Right atrium auricular region (tissue), 2 donors: ENCODE measurements around the gene AICDA. TPM values are rescaled to one million over a fixed set of nuclear protein-coding genes. Genes with fewer than 3 reads are reported as not detected.
"Not testable (repeated sequence)": the region's sequence is repeated elsewhere in the genome, so short reads cannot be mapped to it uniquely, and the experiment has no call there.

Source experiments
- DNase-seq: peaks from one replicate; pipeline ENCODE4 v3.0.0-alpha.2; 2019; ENCODE audit warnings: low spot score
- H3K27ac ChIP-seq, 2 donors: fragments of 200-600 bp; sonication (generic); 1 replicate in 1 of 2; 2 replicates in 1 of 2; pipeline ENCODE4 v1.5.1; 2016 to 2019
- H3K27me3 ChIP-seq, 2 donors: fragments of 200-600 bp; sonication (generic); one replicate each; pipeline versions ENCODE4 v1.5.1 to v1.6.0; 2017 to 2019
- H3K36me3 ChIP-seq: fragments of 200-600 bp; sonication (generic); one replicate; pipeline ENCODE4 v1.5.1; 2016
- H3K4me1 ChIP-seq, 2 donors: fragments of 200-600 bp; sonication (generic); one replicate each; pipeline versions ENCODE4 v1.5.1 to v1.6.0; 2017 to 2019
- H3K4me3 ChIP-seq, 2 donors: fragments of 200-600 bp; sonication (generic); 1 replicate in 1 of 2; 2 replicates in 1 of 2; pipeline ENCODE4 v1.5.1; 2017 to 2019; ENCODE audit warnings: mild to moderate bottlenecking in 1 of 2, moderate library complexity in 1 of 2
- H3K9me3 ChIP-seq, 2 donors: fragments of 200-600 bp; sonication (generic); one replicate each; pipeline ENCODE4 v1.5.1; 2019
- CTCF ChIP-seq, 2 donors: fragments of 200-600 bp; sonication (generic); IDR thresholded peaks; one replicate each; pipeline ENCODE4 v1.5.1; 2019; ENCODE audit warnings: antibody characterized with exemption in 2 of 2
- total RNA-seq, 2 donors: library from RNA; depleted of rRNA; stranded (reverse); fragments of >200 nt; gene quantifications; one replicate each; pipeline ENCODE4 v1.1.0, GENCODE V29; 2016

Gene AICDA
- total RNA-seq, 2 donors from 2014 or later, result 0.12 TPM; not detected in 1

GRCh38 chr12:8628731-8629130 lies 16.1 kb upstream of the AICDA start:
- Histone ChIP-seq H3K4me1 (peaks cover 0 to 5% of the 10 kb centered on the region in 2 donors), H3K27ac (no peak overlapping the region), H3K9me3 (no peaks in the 10 kb centered on the region), H3K4me3 (no peak overlapping the region), H3K36me3 (no peaks in the 10 kb centered on the region), H3K27me3 (no peaks in the 10 kb centered on the region)
- DNase-seq, result no peak
- TF ChIP-seq CTCF (IDR thresholded peaks at IDR 0.05), result no peak

- not testable (repeated sequence) for H3K4me3 ChIP-seq, H3K27me3 ChIP-seq, DNase-seq, H3K36me3 ChIP-seq, H3K27ac ChIP-seq, H3K4me1 ChIP-seq, H3K9me3 ChIP-seq
These were observed 12.1 kb upstream of the AICDA start for GRCh38 chr12:8624750-8625149.

GRCh38 chr12:8622646-8623045 lies 10.0 kb upstream of the AICDA start:
- Histone ChIP-seq H3K4me3 (no peak overlapping the region), H3K36me3 (no peaks in the 10 kb centered on the region), H3K9me3 (peaks cover 0 to 5% of the 10 kb centered on the region in 2 donors), H3K27ac (no peak overlapping the region), H3K4me1 (no peaks in the 10 kb centered on the region), H3K27me3 (no peaks in the 10 kb centered on the region)
- TF ChIP-seq CTCF (IDR thresholded peaks at IDR 0.05), result no peak
- no peak for DNase-seq

- no peak overlapping the region for H3K4me3 ChIP-seq
- no peaks in the 10 kb centered on the region for H3K9me3 ChIP-seq
These were observed 2.5 kb upstream of the AICDA start for GRCh38 chr12:8615206-8615605.

GRCh38 chr12:8613881-8614280 lies 1.2 kb upstream of the AICDA start:
- not testable (repeated sequence) for H3K9me3 ChIP-seq, H3K36me3 ChIP-seq, H3K27ac ChIP-seq, DNase-seq, H3K27me3 ChIP-seq, H3K4me3 ChIP-seq, H3K4me1 ChIP-seq

More at GRCh38 chr12:8615206-8615605, 2.5 kb upstream of the AICDA start:
- TF ChIP-seq CTCF (IDR thresholded peaks at IDR 0.05), result no peak
- Histone ChIP-seq H3K27me3 (no peaks in the 10 kb centered on the region), H3K4me1 (no peaks in the 10 kb centered on the region), H3K36me3 (no peaks in the 10 kb centered on the region), H3K27ac (no peak overlapping the region)
- DNase-seq, result no peak

- no peak for DNase-seq
- Histone ChIP-seq H3K9me3 (no peaks in the 10 kb centered on the region), H3K4me3 (no peak overlapping the region), H3K27me3 (no peaks in the 10 kb centered on the region), H3K36me3 (no peaks in the 10 kb centered on the region), H3K4me1 (no peaks in the 10 kb centered on the region), H3K27ac (no peak overlapping the region)
- TF ChIP-seq CTCF (IDR thresholded peaks at IDR 0.05), result peak; percentile 54 to 77
These were observed 3.5 kb downstream of the AICDA start for GRCh38 chr12:8609061-8609570.

- Histone ChIP-seq H3K9me3 (no peaks in the 10 kb centered on the region), H3K27me3 (no peaks in the 10 kb centered on the region), H3K36me3 (no peaks in the 10 kb centered on the region), H3K27ac (no peak overlapping the region), H3K4me1 (no peaks in the 10 kb centered on the region), H3K4me3 (no peak overlapping the region)
- TF ChIP-seq CTCF (IDR thresholded peaks at IDR 0.05), result no peak
- no peak for DNase-seq
These were observed 5.8 kb downstream of the AICDA start for GRCh38 chr12:8606890-8607289.
